Measurements from ENCODE around the gene ADCY10. TPM values are rescaled to one million over a fixed set of nuclear protein-coding genes. Genes with fewer than 3 reads are reported as not detected.
"Not testable (repeated sequence)": the region's sequence is repeated elsewhere in the genome, so short reads cannot be mapped to it uniquely, and the experiment has no call there.

The ADCY10 gene
- total and polyA plus RNA-seq, 12 donors = 0.10 to 0.70 (median 0.17) TPM

GRCh38 chr1:167864392-167865032 lies 49.4 kb downstream of the ADCY10 start:
- Histone ChIP-seq H3K4me3 (no peak overlapping the region), H3K27me3 (no peaks in the 10 kb centered on the region), H3K4me1 (no peaks in the 10 kb centered on the region), H3K36me3 (no peaks in the 10 kb centered on the region), H3K9me3 (no peaks in the 10 kb centered on the region), H3K27ac (no peak overlapping the region)
- 81 to 85% methylated on average over 6 of the region's 6 CpGs for WGBS, 2 donors
- no peak for TF ChIP-seq CTCF (IDR thresholded peaks at IDR 0.05)
- DNase-seq (no peak), ATAC-seq (no peak)
- intact Hi-C loops (cut with DNase I) = no loop called here

GRCh38 chr1:167863921-167864279 lies 50.0 kb downstream of the ADCY10 start:
- H3K27ac ChIP-seq = no peak overlapping the region
- no peak for DNase-seq
- no peak for ATAC-seq
- intact Hi-C loops (cut with DNase I) = no loop called here
- 96% methylated on average over 5 of the region's 5 CpGs for WGBS, 2 donors
- no peaks in the 10 kb centered on the region for H3K9me3 ChIP-seq
- no peaks in the 10 kb centered on the region for H3K36me3 ChIP-seq
- no peak overlapping the region for H3K4me3 ChIP-seq
- H3K4me1 ChIP-seq = peaks cover 0 to under 1% (median 0%) of the 10 kb centered on the region in 9 donors
- TF ChIP-seq CTCF (IDR thresholded peaks at IDR 0.05) = no peak
- H3K27me3 ChIP-seq = no peaks in the 10 kb centered on the region

GRCh38 chr1:167863191-167863920 lies 50.6 kb downstream of the ADCY10 start:
- intact Hi-C loops (cut with DNase I); H3K27me3 ChIP-seq; ATAC-seq; H3K9me3 ChIP-seq; DNase-seq; H3K4me1 ChIP-seq; H3K36me3 ChIP-seq; H3K4me3 ChIP-seq; H3K27ac ChIP-seq: not testable (repeated sequence)
- WGBS, 2 donors = 85 to 87% methylated on average over 26 of the region's 26 CpGs

GRCh38 chr1:167862432-167863076 lies 51.4 kb downstream of the ADCY10 start:
- H3K4me1 ChIP-seq = peaks cover 0 to 5% (median 0%) of the 10 kb centered on the region in 9 donors
- no peak overlapping the region for H3K4me3 ChIP-seq
- intact Hi-C loops (cut with DNase I) = no loop called here
- DNase-seq (no peak), ATAC-seq (no peak)
- TF ChIP-seq CTCF (IDR thresholded peaks at IDR 0.05) = no peak
- no peaks in the 10 kb centered on the region for H3K9me3 ChIP-seq
- H3K27ac ChIP-seq = no peak overlapping the region
- H3K27me3 ChIP-seq = no peaks in the 10 kb centered on the region
- 93 to 94% methylated on average over 1 of the region's 1 CpG for WGBS, 2 donors
- no peaks in the 10 kb centered on the region for H3K36me3 ChIP-seq

All from heart right ventricle (tissue), 16 donors.